Stimulated activated naive CD8-positive, alpha-beta T cell treated with anti-CD3 and anti-CD28 coated beads, Interleukin-15, amount 100 ng/mL, for 72 hours (primary cell): ENCODE results near the gene SMIM36.
"Not testable (repeated sequence)": the region's sequence is repeated elsewhere in the genome, so short reads cannot be mapped to it uniquely, and the experiment has no call there.

Experiments used
- ATAC-seq: fragments of 150-1000 bp; cut with Tn5 transposase; 2 replicates; pipeline ENCODE4 v1.10.0; 2021; ENCODE audit warnings: mild to moderate bottlenecking, moderate library complexity
- DNase-seq, 2 donors: peaks; one replicate each; pipeline ENCODE4 v3.0.0; 2021 to 2022
- H3K27ac Mint-ChIP-seq, 2 donors: one replicate each; pipeline ENCODE4 v1.8.0; 2022; ENCODE audit warnings: mild to moderate bottlenecking in 2 of 2, mixed read lengths in 2 of 2, moderate library complexity in 2 of 2
- H3K27me3 Mint-ChIP-seq: one replicate; pipeline ENCODE4 v1.8.0; 2022; ENCODE audit warnings: mixed read lengths
- H3K4me1 Mint-ChIP-seq: one replicate; pipeline ENCODE4 v1.8.0; 2022; ENCODE audit warnings: mild to moderate bottlenecking, mixed read lengths
- H3K4me3 Mint-ChIP-seq, 2 donors: one replicate each; pipeline ENCODE4 v1.8.0; 2022; ENCODE audit warnings: mild to moderate bottlenecking in 2 of 2, mixed read lengths in 2 of 2, moderate library complexity in 1 of 2
- H3K9me3 Mint-ChIP-seq, 2 donors: one replicate each; pipeline ENCODE4 v1.8.0; 2022; ENCODE audit warnings: mixed read lengths in 2 of 2

The SMIM36 gene

DNA sequence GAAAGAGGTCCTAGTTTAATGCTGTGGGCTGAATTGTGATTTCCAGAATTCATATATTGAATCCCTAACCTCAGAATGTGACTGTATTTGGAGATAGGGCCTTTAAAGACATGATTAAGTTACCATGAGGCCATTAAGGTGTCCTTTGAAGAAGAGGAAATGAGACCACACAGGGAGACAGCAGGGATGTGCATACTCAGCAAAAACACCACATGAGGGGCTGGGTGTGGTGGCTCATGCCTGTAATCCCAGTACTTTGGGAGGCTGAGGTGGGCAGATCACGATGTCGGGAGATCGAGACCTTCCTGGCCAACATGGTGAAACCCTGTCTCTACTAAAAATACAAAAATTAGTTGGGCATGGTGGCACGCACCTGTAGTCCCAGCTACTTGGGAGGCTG lies 11.8 kb upstream of the SMIM36 start:
- H3K4me3 Mint-ChIP-seq, H3K4me1 Mint-ChIP-seq, H3K9me3 Mint-ChIP-seq, ATAC-seq, H3K27ac Mint-ChIP-seq, H3K27me3 Mint-ChIP-seq, DNase-seq: not testable (repeated sequence)

DNA sequence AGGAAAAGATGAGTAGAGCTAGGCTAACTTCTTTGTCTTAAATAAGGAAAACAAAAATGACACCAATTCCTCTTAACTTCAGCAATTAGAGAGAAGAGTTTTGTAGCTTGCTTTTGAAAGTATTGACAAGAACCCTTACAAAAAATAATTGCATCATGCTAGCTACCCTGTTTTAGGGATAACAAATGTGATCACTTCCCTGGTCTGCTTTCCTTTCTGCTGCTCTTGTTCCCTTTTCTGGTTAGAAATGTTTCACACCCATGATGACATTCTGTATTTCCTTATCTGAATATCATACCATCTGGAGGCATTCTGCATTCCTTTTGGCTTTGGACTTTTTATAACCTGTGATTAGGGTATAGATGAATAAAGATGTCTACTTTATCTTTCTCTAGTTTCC lies 9.9 kb upstream of the SMIM36 start:
- Mint-ChIP-seq H3K9me3 (no peaks in the 10 kb centered on the region), H3K27ac (no peak overlapping the region), H3K4me1 (no peaks in the 10 kb centered on the region), H3K4me3 (no peak overlapping the region), H3K27me3 (peaks cover 5% of the 10 kb centered on the region)
- DNase-seq = no peak
- ATAC-seq = no peak

DNA sequence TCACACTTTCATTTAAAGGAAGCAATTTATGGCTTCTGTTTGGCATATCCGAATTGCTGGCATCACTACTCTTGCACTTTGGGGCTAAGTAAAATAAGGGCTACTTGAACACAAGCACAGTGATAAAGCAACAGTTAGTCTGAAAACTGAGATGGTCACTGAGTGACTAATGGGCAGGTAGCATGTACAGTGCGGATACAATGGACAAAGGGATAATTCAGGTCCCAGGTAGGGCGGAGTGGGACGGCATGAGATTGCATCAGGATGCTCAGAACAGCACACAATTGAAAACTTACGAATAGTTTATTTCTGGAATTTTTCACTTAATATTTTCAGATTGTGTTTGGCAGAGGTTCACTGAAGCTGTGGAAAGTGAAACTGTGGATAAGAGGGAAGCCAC lies 9.2 kb upstream of the SMIM36 start:
- ATAC-seq = no peak
- H3K27ac Mint-ChIP-seq = no peak overlapping the region
- peaks cover 5% of the 10 kb centered on the region for H3K27me3 Mint-ChIP-seq
- H3K4me1 Mint-ChIP-seq = no peaks in the 10 kb centered on the region
- H3K9me3 Mint-ChIP-seq = no peaks in the 10 kb centered on the region
- DNase-seq = no peak
- no peak overlapping the region for H3K4me3 Mint-ChIP-seq

DNA sequence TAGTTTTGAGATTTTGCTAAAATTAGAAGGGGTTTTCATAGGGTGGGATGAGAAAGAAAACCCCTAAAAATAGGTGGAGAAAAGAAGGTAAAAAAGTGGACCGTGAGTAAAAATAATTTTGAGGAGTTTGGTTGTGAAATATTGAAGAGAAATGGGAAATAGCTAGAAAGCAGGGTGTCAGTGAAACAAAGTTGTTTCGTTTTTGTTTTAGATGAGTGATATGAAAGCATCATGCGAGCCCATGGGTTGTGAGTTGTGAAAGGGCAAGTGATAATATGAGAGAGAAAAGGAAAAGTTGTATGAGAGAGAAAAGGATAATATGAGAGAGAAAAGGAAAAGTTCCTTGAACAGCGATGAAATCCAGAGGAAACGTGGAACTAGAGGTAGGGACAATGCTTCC lies 7.3 kb upstream of the SMIM36 start:
- Mint-ChIP-seq H3K4me1 (no peaks in the 10 kb centered on the region), H3K4me3 (no peak overlapping the region), H3K9me3 (no peaks in the 10 kb centered on the region), H3K27me3 (peaks cover 5% of the 10 kb centered on the region), H3K27ac (no peak overlapping the region)
- ATAC-seq = no peak
- DNase-seq = no peak

DNA sequence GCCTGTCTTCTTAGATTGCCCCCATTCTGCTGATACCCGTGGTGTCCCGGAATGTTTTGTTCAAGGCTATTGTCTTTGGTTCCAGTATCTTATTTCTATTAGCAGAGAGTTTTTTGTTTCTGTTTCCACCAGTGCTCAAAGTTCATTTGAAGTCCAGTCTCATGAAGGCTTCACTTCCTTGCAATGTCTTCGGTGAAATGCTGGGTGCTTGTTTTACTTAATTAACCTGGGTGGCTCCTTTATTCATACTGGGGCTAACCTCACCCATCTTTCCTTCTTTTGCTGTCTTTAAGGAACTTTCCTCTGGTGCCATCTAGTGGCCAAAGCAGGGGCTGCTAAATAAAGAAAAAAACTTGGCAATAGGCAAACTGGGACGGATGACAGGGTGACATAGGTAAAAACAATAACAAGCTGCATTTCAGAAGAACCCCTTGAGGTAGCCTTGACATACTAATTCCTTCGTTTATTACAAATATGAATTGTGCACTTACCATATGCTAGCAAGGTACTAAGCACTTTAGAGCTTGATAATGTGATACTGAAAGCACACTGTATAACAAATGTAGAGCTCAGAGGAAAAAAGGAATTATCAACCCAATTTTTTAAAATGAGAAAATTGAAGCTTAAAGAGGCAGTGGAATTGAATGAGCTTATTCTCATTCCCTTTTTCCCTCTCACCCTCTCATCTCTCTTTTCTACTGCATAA lies 2.8 kb upstream of the SMIM36 start:
- H3K9me3 Mint-ChIP-seq = no peaks in the 10 kb centered on the region
- ATAC-seq = peak; percentile 54
- no peaks in the 10 kb centered on the region for H3K4me1 Mint-ChIP-seq
- H3K4me3 Mint-ChIP-seq = no peak overlapping the region
- H3K27me3 Mint-ChIP-seq = no peaks in the 10 kb centered on the region
- DNase-seq = peak; percentile 66 to 70
- no peak overlapping the region for H3K27ac Mint-ChIP-seq

DNA sequence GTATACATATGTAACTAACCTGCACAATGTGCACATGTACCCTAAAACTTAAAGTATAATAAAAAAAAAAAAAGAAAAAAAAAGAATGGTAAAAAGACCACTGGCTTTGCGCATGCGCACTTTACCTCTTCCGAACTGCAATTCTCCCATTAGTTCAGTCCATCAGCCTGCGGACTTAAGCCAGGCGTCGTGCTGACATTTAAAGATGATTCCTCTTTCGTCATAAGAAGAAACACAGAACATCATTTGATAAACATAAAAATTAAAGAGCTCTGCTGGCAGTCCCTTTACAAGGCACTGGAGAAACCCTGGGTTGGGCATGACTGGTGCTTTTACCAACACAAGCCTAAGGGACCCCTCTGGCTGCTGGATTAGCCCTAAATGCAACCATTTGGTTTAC lies 3.6 kb downstream of the SMIM36 start:
- H3K27ac Mint-ChIP-seq, H3K4me3 Mint-ChIP-seq, DNase-seq, H3K4me1 Mint-ChIP-seq, H3K9me3 Mint-ChIP-seq, ATAC-seq, H3K27me3 Mint-ChIP-seq: not testable (repeated sequence)

DNA sequence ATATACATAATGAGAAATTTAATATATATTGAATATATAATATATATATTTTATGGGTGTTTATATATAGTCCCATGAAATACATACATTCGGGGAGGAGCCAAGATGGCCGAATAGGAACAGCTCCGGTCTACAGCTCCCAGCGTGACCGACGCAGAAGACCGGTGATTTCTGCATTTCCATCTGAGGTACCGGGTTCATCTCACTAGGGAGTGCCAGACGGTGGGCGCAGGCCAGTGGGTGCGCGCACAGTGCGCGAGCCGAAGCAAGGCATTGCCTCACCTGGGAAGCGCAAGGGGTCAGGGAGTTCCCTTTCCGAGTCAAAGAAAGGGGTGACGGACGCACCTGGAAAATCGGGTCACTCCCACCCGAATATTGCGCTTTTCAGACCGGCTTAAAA lies 9.6 kb downstream of the SMIM36 start:
- H3K4me1 Mint-ChIP-seq, H3K27ac Mint-ChIP-seq, DNase-seq, ATAC-seq, H3K9me3 Mint-ChIP-seq, H3K4me3 Mint-ChIP-seq, H3K27me3 Mint-ChIP-seq: not testable (repeated sequence)

DNA sequence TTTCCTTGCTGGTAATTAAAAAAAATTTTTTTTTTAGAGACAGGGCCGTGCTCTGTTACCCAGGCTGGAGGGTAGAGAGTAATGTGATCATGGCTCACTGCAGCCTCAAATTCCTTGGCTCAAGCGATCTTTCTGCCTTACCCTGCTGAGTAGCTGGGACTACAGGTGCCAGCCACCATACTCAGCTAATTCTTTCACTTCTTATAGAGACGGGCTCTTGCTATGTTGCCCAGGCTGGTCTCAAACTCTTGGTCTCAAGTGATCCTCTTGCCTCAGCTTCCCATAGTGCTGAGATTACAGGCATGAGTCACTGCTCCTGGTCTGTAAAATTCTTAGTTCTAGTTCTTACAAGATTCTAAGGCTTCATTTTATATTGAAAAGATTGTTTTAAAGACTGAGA lies 11.1 kb downstream of the SMIM36 start:
- no peak overlapping the region for H3K4me3 Mint-ChIP-seq
- no peak overlapping the region for H3K27ac Mint-ChIP-seq
- H3K27me3 Mint-ChIP-seq = peaks cover 10% of the 10 kb centered on the region
- DNase-seq (no peak), ATAC-seq (peak; percentile 28)
- H3K9me3 Mint-ChIP-seq = no peaks in the 10 kb centered on the region
- no peaks in the 10 kb centered on the region for H3K4me1 Mint-ChIP-seq

DNA sequence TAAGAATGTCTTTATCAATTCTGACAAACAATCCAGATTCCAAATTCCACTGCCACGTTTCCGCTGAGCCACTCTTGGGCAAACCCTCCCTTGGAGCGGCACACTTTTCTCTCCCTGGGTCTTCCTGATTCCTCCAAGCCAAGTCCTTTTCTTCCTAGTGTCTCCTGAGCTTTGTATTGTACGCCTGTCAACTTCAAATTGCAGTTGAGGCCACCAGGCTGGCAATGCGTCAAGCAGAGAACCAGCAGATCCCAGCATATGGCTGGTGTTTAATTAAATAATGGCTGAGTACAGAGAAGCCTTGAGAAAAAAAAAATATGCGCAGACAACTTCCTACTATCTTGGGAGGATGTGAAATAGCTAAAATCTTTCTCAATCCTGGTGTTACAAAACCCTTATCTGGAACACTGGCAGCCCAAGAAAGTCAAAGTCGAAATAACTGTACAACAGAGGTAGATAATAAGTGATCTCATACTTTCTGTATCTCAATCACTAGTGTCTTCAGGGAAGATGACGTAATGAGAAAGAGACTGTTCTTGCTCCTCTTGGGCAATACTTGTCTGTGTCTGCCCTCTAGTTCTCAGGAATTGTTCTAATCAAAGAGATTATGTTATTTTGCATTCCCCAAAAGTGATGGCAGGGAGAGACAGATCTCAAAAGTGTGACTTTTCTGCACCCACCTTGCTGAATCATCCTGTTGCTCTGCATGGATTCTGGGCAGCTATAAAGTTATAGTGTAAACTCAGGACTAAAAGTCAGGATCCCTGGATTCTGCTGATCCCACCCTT lies 15.0 kb downstream of the SMIM36 start:
- Mint-ChIP-seq H3K27ac (no peak overlapping the region), H3K4me1 (no peaks in the 10 kb centered on the region), H3K9me3 (no peaks in the 10 kb centered on the region), H3K27me3 (peaks cover 23% of the 10 kb centered on the region), H3K4me3 (no peak overlapping the region)
- DNase-seq = no peak
- ATAC-seq = no peak

DNA sequence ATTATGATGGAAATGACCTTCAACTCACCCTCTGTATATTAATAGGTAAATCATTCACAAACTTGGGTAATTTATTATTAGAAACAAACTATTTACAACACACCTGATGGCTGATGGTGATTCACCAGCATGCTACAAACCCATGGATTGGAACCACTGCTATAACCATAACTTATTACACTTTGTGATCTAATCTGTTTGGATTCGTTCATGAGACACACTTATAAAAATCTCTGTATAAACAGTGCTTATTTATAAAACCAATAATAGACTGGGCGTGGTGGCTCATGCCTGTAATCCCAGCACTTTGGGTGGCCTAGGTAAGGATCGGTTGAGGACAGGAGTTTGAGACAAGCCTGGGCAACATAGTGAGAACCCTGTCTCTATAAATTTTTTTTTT lies 16.0 kb downstream of the SMIM36 start:
- Mint-ChIP-seq H3K4me1 (no peaks in the 10 kb centered on the region), H3K27ac (no peak overlapping the region), H3K9me3 (no peaks in the 10 kb centered on the region), H3K4me3 (no peak overlapping the region), H3K27me3 (peaks cover 31% of the 10 kb centered on the region)
- ATAC-seq (no peak), DNase-seq (no peak)

DNA sequence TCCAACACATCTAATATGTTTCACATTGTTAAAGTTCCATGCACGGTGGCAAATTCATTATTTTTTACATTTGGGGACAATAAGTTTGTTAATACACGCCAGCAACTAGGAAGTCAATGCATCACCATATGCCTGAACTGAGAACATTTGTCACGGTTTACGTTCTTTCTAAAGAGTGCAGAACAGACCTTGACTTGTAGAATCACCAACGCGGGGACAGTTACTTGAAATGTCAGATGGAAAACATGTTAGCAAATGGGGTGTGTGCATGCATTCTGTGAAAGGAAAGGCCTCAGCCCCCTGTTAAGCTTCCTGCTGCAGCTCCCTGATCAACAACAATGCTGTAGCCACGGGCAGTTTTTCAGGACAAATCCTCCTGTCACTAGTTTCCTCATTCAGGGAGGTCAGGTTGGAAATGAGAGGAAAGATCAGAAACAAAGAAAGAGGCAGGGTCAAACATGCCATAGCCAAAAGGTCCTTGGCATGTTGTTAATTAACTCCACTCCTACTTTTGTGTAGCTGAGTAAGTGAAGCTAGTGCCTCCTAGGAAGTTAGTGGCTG lies 18.4 kb downstream of the SMIM36 start:
- ATAC-seq = no peak
- Mint-ChIP-seq H3K27ac (no peak overlapping the region), H3K27me3 (peaks cover 26% of the 10 kb centered on the region), H3K9me3 (no peaks in the 10 kb centered on the region), H3K4me1 (no peaks in the 10 kb centered on the region), H3K4me3 (no peak overlapping the region)
- DNase-seq = no peak

DNA sequence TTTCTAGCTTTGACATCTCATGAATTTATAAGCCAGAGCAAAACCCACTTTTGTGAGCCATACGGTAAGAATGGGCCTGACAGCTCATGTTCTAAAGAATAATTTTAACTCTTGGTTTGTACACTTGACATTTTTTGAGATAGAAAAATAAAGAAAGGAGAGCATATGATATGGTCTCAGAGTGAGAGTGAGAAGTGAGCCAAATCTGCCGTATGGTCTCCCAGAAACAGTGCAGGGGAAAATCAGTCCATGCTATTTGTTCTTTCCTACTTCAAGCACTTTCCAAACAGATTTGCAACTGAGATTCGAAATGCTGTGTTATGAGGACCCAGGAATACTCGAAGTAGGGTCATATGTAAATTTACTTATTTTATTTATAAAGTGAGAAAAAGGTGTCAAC lies 20.9 kb downstream of the SMIM36 start:
- Mint-ChIP-seq H3K27me3 (peaks cover 30% of the 10 kb centered on the region), H3K4me3 (no peak overlapping the region), H3K4me1 (no peaks in the 10 kb centered on the region), H3K27ac (no peak overlapping the region), H3K9me3 (no peaks in the 10 kb centered on the region)
- DNase-seq (no peak), ATAC-seq (no peak)

DNA sequence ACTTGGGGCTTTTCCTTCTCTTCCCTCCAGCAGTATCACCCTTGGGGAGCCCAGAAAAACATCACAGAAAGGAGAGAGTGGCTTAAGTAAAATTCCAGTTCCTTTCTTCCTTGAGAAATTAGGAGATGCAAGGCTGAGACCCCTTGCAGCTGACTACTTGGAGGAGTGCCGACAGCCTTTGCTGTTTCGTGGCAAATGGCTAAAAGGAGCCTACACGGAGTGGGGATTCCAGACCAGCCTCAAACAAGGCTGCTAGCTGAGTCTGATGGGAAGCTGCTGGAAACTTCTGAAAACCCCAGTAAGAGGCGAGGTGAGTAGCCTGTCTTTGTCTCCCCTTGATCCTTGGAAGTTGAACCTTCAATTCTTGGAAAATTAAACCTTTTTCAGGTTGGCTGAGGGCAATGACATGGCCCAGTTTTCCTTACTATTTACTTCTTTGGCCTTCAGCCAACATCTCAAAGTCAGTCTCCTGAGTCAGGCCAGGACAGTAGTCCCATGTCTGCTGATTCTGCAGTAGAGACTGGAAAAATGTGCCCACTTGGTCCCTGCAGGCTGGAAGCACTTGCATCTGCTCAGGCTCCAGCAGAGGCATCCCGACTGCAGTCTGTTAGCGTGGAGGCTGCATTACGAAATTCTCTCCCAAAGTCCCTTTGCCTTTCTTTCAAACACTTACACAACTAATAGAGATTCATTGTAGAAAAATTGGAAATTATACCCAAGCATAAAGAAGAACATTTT lies 23.4 kb downstream of the SMIM36 start:
- Mint-ChIP-seq H3K27ac (peak overlapping the region in 1 of 2 donors; percentile 9), H3K27me3 (peaks cover 23% of the 10 kb centered on the region), H3K9me3 (no peaks in the 10 kb centered on the region), H3K4me1 (no peaks in the 10 kb centered on the region), H3K4me3 (no peak overlapping the region)
- DNase-seq (no peak), ATAC-seq (no peak)

DNA sequence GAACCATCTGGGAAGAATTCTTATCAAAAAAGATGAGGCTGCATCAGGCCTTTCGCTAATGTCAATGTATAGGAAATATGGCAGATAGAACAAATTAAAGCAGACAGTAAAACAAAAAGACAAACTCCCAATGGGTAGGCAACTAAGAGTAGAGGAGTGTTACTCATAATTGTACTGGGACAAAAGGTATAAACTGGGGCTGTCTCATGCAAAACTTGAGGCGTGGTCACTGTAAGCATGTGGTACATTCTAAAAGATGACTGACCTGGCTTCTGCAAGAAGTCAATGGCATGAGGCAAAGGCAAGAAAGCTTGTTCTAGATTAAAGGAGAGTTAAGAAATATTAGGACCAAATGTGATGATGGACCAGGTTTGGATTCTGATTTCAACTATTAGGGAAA lies 26.7 kb downstream of the SMIM36 start:
- no peak for DNase-seq
- ATAC-seq = no peak
- no peak overlapping the region for H3K4me3 Mint-ChIP-seq

DNA sequence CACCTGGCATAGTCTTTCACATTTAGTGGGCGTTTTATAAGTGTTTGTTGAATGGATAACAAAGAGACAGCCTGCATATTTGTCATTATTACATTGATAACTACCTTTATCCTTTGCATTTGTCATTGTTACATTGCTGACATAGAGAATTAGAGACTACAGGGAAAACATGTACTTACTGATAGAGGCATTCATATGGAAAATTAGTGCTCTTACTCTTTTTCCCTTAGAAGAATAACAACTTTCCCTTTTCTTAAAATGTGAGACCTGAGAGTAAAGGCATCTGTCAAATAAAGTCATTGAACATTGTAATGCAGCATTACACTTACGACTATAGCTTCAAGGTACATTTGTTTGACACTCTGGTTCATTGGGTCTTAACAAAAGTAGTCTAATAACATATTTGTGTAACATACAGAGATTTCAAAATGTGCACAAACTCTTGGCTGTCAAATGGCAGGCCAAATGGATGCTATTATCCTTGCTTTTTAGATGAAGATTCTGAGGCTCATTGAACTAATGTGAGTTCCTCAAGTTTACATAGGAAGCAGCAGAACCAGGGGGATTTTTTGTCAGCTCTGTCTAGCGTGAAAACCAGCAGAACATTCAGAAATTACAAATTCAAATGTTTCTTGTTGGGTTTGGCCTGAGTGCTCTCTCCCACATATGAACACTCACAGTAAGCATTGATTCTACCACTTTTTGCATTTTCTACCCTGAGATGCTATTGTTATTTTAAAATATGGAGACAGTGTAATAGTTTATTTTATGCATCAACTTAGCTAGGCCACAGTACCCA lies 28.5 kb downstream of the SMIM36 start:
- Mint-ChIP-seq H3K4me3 (no peak overlapping the region), H3K27ac (no peak overlapping the region), H3K4me1 (no peaks in the 10 kb centered on the region), H3K9me3 (no peaks in the 10 kb centered on the region), H3K27me3 (peaks cover 16% of the 10 kb centered on the region)
- DNase-seq = no peak
- no peak for ATAC-seq

More for the DNA sequence above, 26.7 kb downstream of the SMIM36 start:
- peaks cover 16% of the 10 kb centered on the region for H3K27me3 Mint-ChIP-seq
- no peaks in the 10 kb centered on the region for H3K9me3 Mint-ChIP-seq
- H3K27ac Mint-ChIP-seq = no peak overlapping the region
- H3K4me1 Mint-ChIP-seq = no peaks in the 10 kb centered on the region
